HG02678 (cell line): ENCODE results near the gene DPF1.
"Not testable (repeated sequence)": the region's sequence is repeated elsewhere in the genome, so short reads cannot be mapped to it uniquely, and the experiment has no call there.

Experiments used
- ATAC-seq: cut with Tn5 transposase; IDR thresholded peaks from one replicate; pipeline ENCODE4 v1.9.1; 2021; ENCODE audit warnings: mild to moderate bottlenecking, moderate library complexity; ENCODE audit not compliant: unreplicated experiment

The DPF1 gene

GRCh38 chr19:38224014-38224862 is at the start of gene DPF1:
Gene DPF1, minus strand, starts transcription at chr19:38224222. Its CDS starts 80 bp downstream, at chr19:38224142.
- ATAC-seq, result peak; percentile 83

DNA sequence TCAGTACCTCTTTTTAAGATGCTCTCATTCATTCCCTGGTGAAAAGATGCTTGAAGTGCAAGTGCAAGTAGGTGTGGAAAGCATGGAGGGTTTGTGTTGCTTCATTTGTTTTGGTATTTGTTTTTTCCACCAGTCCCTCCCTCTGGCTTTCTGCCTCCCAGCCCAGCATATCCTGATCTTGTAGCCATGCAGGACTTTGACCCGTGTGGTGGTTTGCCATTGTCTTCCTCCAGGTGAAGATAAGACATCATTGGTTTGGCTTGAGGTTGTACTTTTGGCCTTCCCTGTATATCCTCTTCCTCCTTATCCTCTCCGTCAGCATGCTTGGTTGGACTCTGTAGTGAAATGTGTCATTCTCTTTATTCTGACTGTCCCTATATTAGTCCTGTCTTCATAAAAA is 49.5 kb upstream of the DPF1 start:
- no peak for ATAC-seq

- ATAC-seq, result no peak
Observed at GRCh38 chr19:38270587-38271167, 46.7 kb upstream of the DPF1 start.

GRCh38 chr19:38268539-38268938 is 44.5 kb upstream of the DPF1 start:
- no peak for ATAC-seq

DNA sequence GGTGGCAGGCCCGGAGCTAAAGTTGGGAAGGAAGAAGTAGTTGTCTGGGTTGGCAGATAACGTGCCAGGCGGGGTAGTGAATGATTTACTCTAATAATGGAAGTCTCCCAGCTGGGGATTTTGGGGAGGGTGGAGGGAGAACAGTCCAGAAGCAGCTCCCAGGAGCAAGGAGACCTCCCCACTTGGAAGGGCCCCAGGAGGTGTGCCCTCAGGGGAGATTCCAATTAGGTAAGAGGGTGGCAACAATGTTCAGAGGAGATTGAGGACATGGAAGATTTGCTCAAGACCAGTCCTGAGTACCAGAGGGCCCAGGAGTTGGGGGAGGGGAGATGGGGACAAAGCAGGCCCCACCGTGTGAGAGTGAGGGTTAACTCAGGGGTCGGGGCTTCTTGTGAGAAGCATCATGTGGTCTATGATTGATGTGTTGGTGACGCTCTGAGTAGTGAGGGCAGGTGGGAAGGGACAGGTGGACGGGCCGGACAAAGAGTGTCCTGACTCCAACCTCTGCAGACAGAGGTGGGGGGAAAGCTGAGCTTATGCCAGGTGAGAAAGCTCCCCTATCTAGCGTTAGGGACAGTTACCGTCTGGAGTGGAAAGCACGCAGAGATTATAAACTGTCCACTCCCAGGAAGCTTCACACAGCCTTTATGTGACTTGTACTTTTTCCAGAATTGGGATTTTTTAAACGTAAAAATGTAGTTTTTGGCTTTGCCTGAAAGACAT is 43.9 kb upstream of the DPF1 start:
- ATAC-seq, result no peak

- no peak for ATAC-seq
Observed at GRCh38 chr19:38266981-38267597, 43.1 kb upstream of the DPF1 start.

- no peak for ATAC-seq
Observed at GRCh38 chr19:38265921-38266429, 42.0 kb upstream of the DPF1 start.

DNA sequence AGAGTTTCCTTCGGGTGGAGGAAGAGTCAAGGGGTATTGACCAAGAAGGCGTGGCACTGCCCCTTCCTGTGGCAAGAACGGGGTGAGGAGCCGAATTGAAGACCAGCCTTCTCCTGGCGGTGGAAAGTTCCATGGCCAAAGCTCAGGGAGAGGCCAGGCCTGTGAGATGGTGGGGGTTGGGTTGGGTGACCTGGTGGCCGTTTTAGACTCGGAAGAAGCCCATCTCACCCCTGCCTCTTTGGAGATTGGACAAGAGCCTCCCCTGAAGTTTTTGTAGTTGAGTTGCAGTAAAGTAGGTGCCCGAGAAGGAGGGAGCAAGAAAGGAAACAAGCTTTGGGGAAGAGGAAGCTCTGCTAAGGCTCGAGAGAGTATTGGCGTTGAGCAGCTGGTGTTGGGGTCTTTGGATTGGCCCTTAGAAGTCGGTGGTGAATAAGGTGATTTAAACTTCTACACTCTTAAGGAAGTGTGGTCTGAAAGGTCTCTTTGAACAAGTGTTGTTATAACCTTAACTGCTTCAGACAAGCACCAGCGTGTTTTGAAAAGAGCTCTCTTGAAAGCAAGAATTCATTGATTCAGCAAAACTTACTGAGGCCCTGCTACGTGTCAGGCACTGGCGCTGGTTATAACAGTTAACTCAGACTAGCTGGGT is 41.3 kb upstream of the DPF1 start:
- ATAC-seq, result no peak

- ATAC-seq, result no peak
Observed at GRCh38 chr19:38264486-38265212, 40.6 kb upstream of the DPF1 start, which contains the start of gene SPINT2. Gene SPINT2, plus strand, starts transcription at chr19:38264573. Its CDS starts 320 bp downstream, at chr19:38264893.

DNA sequence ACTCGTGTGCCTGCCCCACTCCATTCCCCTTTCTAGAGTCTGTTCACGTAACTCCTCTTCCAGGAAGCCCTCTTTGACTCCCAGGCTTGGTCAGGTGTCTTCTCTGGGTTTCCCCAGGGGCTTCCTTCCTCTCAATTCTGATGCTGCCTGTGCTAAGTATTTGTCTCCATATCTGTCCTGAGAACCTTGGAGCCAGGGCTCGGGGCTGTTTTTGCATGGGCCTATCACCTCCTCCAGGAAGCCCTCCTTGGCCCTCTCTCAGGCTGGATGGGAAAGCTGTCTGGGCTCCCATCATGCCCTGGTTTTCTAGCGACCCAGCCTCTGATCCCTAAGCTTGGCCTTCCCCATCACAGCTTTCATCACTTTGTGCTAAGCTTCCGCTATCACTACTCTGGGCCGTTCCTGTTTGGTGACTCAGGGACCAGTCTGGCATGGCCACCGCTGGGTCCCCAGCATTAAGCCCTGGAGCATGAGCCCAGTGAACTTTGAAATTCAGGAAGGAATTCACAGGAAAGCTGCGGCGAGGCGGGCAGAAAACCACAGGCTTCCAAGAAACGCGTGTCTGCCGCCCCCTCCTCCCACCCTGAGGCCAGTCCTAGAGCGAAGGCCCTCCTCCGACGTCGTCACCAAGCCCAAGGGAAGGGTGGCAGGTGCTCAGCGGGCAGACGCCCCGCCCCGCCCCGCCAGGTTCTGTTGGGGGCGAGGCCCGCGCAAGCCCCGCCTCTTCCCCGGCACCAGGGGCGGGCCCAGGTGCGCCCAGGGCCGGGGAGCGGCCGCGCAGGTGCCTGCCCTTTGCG is 39.9 kb upstream of the DPF1 start:
- no peak for ATAC-seq

DNA sequence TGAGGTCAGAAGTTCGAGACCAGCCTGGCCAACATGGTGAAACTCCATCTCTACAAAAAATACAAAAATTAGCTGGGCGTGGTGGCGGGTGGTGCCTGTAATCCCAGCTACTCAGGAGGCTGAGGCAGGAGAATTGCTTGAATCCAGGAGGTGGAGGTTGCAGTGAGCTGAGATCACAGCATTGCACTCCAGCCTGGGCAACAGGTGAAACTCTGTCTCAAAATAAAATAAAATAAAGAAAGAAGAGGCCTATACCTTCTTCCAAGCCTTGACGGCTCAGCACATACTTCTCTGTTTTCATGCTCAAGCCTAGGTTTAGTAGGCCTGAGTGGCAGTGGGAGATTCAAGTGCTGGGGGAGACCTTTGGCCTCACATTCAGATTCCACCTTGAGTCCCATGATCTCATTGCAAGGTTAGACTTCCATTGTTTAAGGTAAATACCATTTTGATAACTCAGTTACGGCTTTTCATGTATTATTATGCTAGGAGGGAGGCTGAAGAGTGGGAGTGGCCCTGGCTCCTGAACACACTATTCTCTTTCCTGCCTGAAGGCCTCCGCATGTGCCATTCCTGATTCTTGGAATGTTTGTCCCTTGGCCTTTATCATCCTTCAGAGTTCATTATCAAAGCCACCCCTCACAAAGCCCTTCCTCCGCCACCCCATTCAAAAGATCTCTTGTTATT is 38.7 kb upstream of the DPF1 start:
- ATAC-seq, result no peak

DNA sequence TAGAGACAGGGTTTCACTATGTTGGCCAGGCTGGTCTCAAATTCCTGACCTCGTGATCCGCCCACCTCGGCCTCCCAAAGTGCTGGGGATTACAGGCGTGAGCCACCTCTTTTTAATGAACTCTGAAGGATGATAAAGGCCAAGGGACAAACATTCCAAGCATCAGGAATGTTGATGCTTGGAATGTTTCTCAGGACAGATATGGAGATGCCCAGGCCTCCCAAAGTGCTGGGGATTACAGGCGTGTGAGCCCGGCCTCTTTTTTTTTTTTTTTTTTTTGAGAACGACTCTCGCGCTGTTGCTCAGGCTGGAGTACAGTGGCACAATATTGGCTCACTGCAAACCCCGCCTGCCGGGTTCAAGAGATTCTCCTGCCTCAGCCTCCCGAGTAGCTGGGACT is 37.9 kb upstream of the DPF1 start:
- not testable (repeated sequence) for ATAC-seq

GRCh38 chr19:38255383-38256014 is 31.5 kb upstream of the DPF1 start:
- ATAC-seq, result no peak

DNA sequence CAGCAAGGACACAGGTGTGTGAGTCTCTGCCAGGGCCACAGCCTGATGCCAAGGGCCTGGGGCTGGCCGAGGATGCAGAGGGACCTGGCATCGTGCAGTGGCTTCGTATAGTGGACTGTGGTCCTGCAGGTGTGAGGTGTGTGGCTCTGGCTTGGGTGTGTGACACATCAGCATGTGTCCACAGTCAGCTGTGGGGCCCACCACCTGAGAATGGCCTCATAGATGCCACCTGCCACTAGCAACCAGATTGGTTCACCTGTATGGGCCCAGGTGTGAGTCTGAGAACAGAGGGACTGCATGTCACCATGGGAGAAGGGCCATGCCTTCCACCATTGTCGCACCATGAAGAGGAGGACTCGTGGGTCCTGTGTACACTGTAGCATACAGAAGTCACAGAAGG is 29.8 kb upstream of the DPF1 start:
- ATAC-seq, result no peak

GRCh38 chr19:38252941-38253691 is 29.1 kb upstream of the DPF1 start:
- ATAC-seq, result no peak

DNA sequence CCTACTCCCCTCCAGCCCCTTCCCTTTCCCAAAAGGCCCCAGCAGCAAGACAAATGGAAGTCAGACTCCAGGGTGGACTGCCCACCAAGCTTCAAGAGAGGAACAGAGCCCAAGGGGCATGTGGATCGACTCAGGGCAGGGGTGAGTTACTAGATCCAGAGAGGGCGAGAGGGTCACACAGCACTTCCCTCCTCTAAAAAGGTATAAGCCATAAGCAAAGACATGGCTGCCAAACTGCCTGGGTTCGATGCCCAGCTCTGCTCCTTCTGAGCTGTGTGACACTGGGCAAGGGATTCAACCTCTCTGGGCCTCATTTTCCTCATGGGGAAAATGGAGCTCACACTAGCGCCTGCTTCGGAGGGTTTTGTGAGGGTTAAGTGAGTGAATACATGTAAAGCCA is 28.4 kb upstream of the DPF1 start:
- ATAC-seq, result no peak

DNA sequence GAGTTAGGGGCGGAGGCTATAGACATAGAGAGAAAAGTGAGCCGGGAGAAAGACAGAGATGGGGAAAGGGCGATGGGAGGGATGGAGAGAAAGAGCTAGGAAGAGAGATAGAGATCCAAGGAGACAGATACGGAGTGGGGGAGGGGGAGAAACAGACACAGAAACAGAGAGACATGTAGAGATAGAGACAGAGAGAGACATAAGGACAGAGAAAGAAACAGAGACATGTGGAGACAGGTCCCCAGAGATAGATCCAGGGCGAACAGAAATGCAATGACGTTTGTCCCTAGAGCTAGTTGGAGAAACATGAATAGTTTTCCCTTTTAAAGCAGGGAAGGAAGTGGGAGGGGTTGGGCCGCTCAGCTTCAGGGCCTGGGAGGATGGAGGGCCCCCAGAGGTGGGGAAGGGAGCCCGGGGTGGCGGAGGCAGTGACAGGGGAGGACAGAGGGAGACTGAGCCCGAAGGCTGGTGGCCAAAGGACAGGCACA is 27.6 kb upstream of the DPF1 start:
- ATAC-seq, result no peak
